Stomach (tissue), 4 donors: ENCODE results near the gene TRPT1.

Source experiments
- CTCF ChIP-seq, 7 experiments: fragments of 450-650 bp in 4 of 7; fragments of 200-600 bp in 3 of 7; sonication (generic) in 3 of 7; IDR thresholded peaks; one replicate each; pipeline ENCODE4 v1.5.1; 2016 to 2019; ENCODE audit warnings: antibody characterized with exemption in 7 of 7, control low read depth in 2 of 7, mild to moderate bottlenecking in 1 of 7
- EP300 ChIP-seq: sonication (generic); formaldehyde crosslinking; IDR thresholded peaks from one replicate; pipeline ENCODE4 v1.6.1; 2017; ENCODE audit warnings: antibody characterized with exemption
- POLR2A ChIP-seq, 4 donors: fragments of 450-650 bp; IDR thresholded peaks; one replicate each; pipeline ENCODE4 v1.6.1; 2016; ENCODE audit warnings: antibody characterized with exemption in 4 of 4, control low read depth in 2 of 4, mild to moderate bottlenecking in 1 of 4, moderate library complexity in 1 of 4
- POLR2AphosphoS5 ChIP-seq, 3 donors: sonication (generic); formaldehyde crosslinking; IDR thresholded peaks; one replicate each; pipeline ENCODE4 v1.6.1; 2016; ENCODE audit warnings: antibody characterized with exemption in 3 of 3

- no peak for TF ChIP-seq CTCF (IDR thresholded peaks at IDR 0.05)
- no peak for TF ChIP-seq POLR2AphosphoS5 (IDR thresholded peaks at IDR 0.05)
- TF ChIP-seq POLR2A (IDR thresholded peaks at IDR 0.05) = no peak
- no peak for TF ChIP-seq EP300
These were observed 39.4 kb downstream of the TRPT1 start for GRCh38 chr11:64186492-64187165.
